GM12872 (cell line): ENCODE measurements around the gene C16orf96.

ENCODE experiments used
- CTCF ChIP-seq: IDR thresholded peaks from 3 replicates; pipeline ENCODE4 v1.5.1; 2011; ENCODE audit warnings: low read depth, mild to moderate bottlenecking, low read length, moderate library complexity; ENCODE audit not compliant: insufficient read depth

The C16orf96 gene

GRCh38 chr16:4519274-4520058 lies 36.7 kb upstream of the C16orf96 start:
- TF ChIP-seq CTCF, result no peak

GRCh38 chr16:4520913-4521312 lies 35.2 kb upstream of the C16orf96 start:
- TF ChIP-seq CTCF, result no peak

GRCh38 chr16:4522051-4522581 lies 34.0 kb upstream of the C16orf96 start:
- no peak for TF ChIP-seq CTCF

- TF ChIP-seq CTCF, result no peak
These were observed 32.5 kb upstream of the C16orf96 start for GRCh38 chr16:4523686-4524085.

- no peak for TF ChIP-seq CTCF
These were observed 31.6 kb upstream of the C16orf96 start for GRCh38 chr16:4524571-4524970.

- no peak for TF ChIP-seq CTCF
These were observed 31.1 kb upstream of the C16orf96 start for GRCh38 chr16:4525069-4525468.

- no peak for TF ChIP-seq CTCF
These were observed 30.4 kb upstream of the C16orf96 start for GRCh38 chr16:4525634-4526277.
